ENCODE data around the gene GIGYF2. TPM values are rescaled to one million over a fixed set of nuclear protein-coding genes. Genes with fewer than 3 reads are reported as not detected.

Gene GIGYF2
- total RNA-seq, 4 donors from 2014 or later, result 54.2 to 64.7 (median 59.9) TPM

DNA sequence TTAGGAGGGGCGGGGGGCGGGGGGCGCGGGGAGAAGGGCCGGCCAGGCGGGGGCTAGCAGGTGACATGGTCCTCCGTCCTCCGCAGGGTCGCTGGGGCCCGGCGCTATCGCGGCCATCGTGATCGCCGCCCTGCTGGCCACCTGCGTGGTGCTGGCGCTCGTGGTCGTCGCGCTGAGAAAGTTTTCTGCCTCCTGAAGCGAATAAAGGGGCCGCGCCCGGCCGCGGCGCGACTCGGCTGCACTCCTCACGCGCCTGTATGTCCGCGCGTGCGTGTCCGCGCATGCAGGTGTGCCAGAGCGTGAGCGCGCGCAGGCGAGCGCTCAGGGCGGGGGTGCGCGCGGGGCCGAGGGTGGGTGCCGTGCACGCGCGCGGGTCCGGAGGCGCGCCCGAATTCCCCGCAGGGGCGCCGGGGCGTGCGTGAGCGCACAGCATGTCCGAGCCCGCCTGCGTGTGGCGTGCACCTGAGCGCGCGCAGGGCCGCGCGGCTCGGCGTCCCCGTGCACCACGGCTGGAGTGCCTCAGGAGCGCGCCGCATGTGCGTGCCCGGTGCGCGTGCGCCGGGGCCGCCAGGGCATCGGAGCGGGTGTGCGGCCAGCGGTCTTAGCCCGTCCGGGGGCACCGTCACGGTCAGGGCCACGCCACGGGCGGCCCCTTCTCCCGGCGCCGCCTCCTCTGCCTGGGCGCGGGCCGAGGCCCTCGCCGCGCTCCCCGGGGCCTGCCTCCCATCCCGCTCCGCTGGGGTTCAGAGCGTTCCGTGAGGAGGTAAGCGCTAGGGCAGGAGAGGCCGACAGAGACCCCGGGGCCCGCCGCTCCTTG, 179.2 kb downstream of the GIGYF2 start:
- no peak for DNase-seq (ENCODE audit: extremely low spot score)
- intact Hi-C loops (cut with DNase I), result no loop called here
- H3K27me3 ChIP-seq, result peaks cover 0 to 39% (median 13%) of the 10 kb centered on the region in 4 donors
- TF ChIP-seq POLR2AphosphoS5 (IDR thresholded peaks at IDR 0.05) (no peak), EP300 (IDR thresholded peaks at IDR 0.05) (no peak), POLR2A (IDR thresholded peaks at IDR 0.05; ENCODE audit: low read depth) (no peak)
- TF ChIP-seq, protein P1, sequence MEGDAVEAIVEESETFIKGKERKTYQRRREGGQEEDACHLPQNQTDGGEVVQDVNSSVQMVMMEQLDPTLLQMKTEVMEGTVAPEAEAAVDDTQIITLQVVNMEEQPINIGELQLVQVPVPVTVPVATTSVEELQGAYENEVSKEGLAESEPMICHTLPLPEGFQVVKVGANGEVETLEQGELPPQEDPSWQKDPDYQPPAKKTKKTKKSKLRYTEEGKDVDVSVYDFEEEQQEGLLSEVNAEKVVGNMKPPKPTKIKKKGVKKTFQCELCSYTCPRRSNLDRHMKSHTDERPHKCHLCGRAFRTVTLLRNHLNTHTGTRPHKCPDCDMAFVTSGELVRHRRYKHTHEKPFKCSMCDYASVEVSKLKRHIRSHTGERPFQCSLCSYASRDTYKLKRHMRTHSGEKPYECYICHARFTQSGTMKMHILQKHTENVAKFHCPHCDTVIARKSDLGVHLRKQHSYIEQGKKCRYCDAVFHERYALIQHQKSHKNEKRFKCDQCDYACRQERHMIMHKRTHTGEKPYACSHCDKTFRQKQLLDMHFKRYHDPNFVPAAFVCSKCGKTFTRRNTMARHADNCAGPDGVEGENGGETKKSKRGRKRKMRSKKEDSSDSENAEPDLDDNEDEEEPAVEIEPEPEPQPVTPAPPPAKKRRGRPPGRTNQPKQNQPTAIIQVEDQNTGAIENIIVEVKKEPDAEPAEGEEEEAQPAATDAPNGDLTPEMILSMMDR (IDR thresholded peaks at IDR 0.05), result no peak
- H3K4me1 ChIP-seq, result peaks cover 4 to 18% (median 18%) of the 10 kb centered on the region in 4 donors
- H3K27ac ChIP-seq (replicated peaks in 1 of 4), result no peak overlapping the region
- H3K4me3 ChIP-seq, result peak overlapping the region; percentile 50 to 56 (median 54)
- H3K9me3 ChIP-seq, result no peaks in the 10 kb centered on the region
- H3K36me3 ChIP-seq, result no peaks in the 10 kb centered on the region
- WGBS, result 0% methylated on average over 10 of the region's 119 CpGs

DNA sequence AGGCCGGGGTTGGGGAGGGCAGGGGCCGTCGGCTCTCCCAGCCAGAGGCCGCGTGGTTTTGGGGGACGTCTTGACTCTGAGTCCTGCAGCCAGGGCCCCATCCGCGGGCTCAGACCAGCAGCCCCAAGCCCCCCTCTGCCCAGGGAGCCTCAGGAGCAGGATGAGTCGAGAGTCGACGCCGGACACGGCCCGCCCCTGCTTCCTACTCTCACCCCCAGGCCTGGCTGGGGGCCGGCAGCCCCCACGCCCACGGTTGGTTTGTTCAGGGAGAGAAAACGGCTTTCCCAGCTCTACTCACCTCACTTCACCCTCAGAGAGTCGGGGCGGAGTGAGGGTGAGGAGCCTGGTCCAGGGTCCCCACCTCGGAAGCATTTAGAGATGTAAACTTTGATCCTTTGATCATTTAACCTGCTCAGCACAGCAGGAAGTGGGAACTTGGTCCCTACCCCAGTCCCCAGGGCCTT, 179.9 kb downstream of the GIGYF2 start:
- Histone ChIP-seq H3K36me3 (no peaks in the 10 kb centered on the region), H3K4me3 (peak overlapping the region; percentile 50 to 56 (median 54)), H3K9me3 (no peaks in the 10 kb centered on the region), H3K27ac (replicated peaks in 1 of 4) (no peak overlapping the region), H3K27me3 (peaks cover 0 to 39% (median 13%) of the 10 kb centered on the region in 4 donors), H3K4me1 (peaks cover 4 to 18% (median 18%) of the 10 kb centered on the region in 4 donors)
- no peak for TF ChIP-seq POLR2AphosphoS5 (IDR thresholded peaks at IDR 0.05)
- TF ChIP-seq, protein P1 (IDR thresholded peaks at IDR 0.05), result no peak
- no peak for TF ChIP-seq POLR2A (IDR thresholded peaks at IDR 0.05; ENCODE audit: low read depth)
- TF ChIP-seq EP300 (IDR thresholded peaks at IDR 0.05), result no peak
- intact Hi-C loops (cut with DNase I), result no loop called here
- no peak for DNase-seq (ENCODE audit: extremely low spot score)
- WGBS, result 46% methylated on average over 18 of the region's 21 CpGs

DNA sequence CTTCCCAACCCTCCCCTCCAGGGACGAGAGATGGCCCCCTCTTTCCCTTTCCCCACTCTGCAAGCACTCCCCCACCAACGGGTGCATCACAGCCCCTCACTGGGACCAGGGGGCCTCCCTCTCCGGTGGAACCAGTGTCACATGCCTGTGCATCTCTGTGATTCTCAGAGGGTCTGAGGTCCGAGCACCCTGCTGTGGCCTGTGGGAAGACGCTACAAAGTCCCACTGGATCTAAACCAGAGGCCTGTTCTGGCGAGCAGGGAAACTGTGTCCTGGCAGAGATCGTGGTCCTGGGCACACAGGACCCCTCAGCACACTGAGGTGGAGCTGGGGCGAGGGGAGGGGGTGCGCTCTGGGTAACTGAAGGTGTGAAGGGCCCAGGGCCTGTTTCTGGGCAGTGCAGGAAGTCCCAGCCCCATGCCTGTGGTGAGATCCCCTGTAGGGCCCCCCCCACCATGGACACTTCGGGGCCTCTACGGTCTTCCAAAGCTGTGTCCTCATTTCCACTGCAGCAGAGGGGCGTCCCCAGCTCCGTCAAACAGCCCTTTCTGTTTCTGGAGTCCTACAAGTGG, 180.9 kb downstream of the GIGYF2 start:
- 92% methylated on average over 11 of the region's 13 CpGs for WGBS
- no peaks in the 10 kb centered on the region for H3K36me3 ChIP-seq
- H3K27ac ChIP-seq (replicated peaks in 1 of 4), result no peak overlapping the region
- TF ChIP-seq, protein P1 (IDR thresholded peaks at IDR 0.05), result no peak
- TF ChIP-seq POLR2AphosphoS5 (IDR thresholded peaks at IDR 0.05) (no peak), EP300 (IDR thresholded peaks at IDR 0.05) (no peak), POLR2A (IDR thresholded peaks at IDR 0.05; ENCODE audit: low read depth) (no peak)
- DNase-seq (ENCODE audit: extremely low spot score), result no peak
- H3K27me3 ChIP-seq, result peaks cover 0 to 41% (median 13%) of the 10 kb centered on the region in 4 donors
- H3K9me3 ChIP-seq, result no peaks in the 10 kb centered on the region
- no peak overlapping the region for H3K4me3 ChIP-seq
- intact Hi-C loops (cut with DNase I), result no loop called here
- peaks cover 4 to 18% (median 18%) of the 10 kb centered on the region in 4 donors for H3K4me1 ChIP-seq

DNA sequence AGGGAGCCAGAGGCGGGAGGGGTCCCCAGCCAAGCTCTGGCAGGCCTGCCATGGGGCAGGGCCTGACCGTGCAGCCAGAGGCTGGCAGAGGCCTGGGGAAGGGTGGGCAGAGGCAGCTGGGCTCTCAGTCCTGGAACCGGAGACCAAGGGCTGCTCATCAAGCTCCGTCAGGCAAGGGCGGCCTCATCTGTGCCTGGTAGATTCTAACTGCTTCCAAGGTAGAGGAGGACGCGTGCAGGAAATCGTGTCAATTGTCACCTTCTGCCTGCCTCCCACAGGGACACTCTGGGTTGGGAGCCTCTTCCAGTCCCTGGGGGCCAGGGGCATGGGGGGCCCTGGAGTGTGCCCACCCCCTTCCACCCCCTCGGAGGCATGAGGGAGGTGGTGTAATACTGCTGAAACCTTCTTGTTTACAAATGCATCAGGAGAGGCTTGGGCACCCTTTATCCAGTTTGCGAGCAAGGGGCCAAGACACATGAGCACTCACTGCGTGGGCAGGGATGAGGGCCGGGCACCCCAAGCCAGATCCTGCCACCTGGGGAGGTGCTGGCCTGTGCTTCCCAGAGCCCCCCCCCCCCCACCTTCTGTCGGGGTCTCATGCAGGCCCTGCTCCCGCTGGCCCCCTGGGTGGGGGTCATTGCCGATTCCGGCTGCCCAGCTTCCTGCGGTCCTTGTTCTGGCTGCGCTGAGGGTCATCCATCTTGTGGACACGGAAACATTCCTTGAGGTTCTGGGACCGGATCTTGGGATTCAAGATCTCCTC, 181.9 kb downstream of the GIGYF2 start:
- intact Hi-C loops (cut with DNase I), result no loop called here
- Histone ChIP-seq H3K4me1 (peaks cover 4 to 18% (median 18%) of the 10 kb centered on the region in 4 donors), H3K36me3 (no peaks in the 10 kb centered on the region), H3K27ac (replicated peaks in 1 of 4) (no peak overlapping the region), H3K4me3 (no peak overlapping the region), H3K27me3 (peaks cover 0 to 51% (median 13%) of the 10 kb centered on the region in 4 donors), H3K9me3 (no peaks in the 10 kb centered on the region)
- DNase-seq (ENCODE audit: extremely low spot score), result no peak
- 88% methylated on average over 14 of the region's 20 CpGs for WGBS
- TF ChIP-seq EP300 (IDR thresholded peaks at IDR 0.05), result no peak
- TF ChIP-seq POLR2AphosphoS5 (IDR thresholded peaks at IDR 0.05), result no peak
- TF ChIP-seq POLR2A (IDR thresholded peaks at IDR 0.05; ENCODE audit: low read depth), result no peak

Data from esophagus muscularis mucosa (tissue), 4 donors.